ENCODE results near the gene ZNF609. TPM values are rescaled to one million over a fixed set of nuclear protein-coding genes. Genes with fewer than 3 reads are reported as not detected.

The ZNF609 gene
- total and polyA plus RNA-seq, 2 experiments from 2014 or later = 12.5 to 23.0 TPM

DNA sequence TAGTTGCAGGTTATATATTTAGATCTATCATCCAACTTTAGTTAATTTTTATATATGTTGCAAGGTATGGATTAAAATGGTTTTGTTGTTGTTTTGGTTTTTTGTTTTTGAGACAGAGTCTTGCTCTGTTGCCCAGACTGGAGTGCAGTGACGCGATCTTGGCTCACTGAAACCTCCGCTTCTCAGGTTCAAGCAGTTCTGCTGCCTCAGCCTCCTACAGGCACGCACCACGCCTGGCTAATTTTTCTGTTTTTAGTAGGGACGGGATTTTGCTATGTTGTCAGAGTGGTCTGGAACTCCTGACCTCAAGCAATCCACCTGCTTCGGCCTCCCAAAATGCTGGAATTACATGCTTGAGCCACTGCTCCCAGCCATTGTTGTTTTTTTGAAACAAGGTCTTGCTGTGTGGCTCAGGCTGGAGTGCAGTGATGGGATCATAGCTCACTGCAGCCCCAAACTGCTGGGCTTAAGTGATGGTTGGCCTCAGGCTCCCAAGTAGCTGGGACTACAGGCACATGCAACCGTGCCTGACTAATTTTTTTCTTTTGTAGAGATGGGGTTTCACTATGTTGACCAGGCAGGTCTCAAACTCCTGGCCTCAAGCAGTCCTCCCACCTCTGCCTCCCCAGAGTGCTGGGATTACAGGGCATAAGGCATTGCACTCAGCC is 92.0 kb downstream of the ZNF609 start:
- DNase-seq (ENCODE audit: low spot score) = no peak
- whole genome bisulfite sequencing (ENCODE audit: low lambda C conversion rate, missing lambda C conversion rate) = 95% methylated on average over 8 of the region's 8 CpGs
- H3K9me2 ChIP-seq (replicated peaks; ENCODE audit: insufficient read depth) = no peaks in the 10 kb centered on the region
- no peak overlapping the region for H2AFZ ChIP-seq
- no peak overlapping the region for H3K4me2 ChIP-seq
- no peaks in the 10 kb centered on the region for H3K27me3 ChIP-seq
- no peaks in the 10 kb centered on the region for H3K9me3 ChIP-seq (ENCODE audit: low read depth)
- no peaks in the 10 kb centered on the region for H3K36me3 ChIP-seq (replicated peaks; ENCODE audit: insufficient read depth, low read depth)
- TF ChIP-seq EZH2 (IDR thresholded peaks at IDR 0.05; ENCODE audit: borderline replicate concordance) = no peak
- TF ChIP-seq EZH2phosphoT487 (IDR thresholded peaks at IDR 0.05; ENCODE audit: low read depth, severe bottlenecking, unreplicated experiment) = no peak
- TF ChIP-seq, protein P1, sequence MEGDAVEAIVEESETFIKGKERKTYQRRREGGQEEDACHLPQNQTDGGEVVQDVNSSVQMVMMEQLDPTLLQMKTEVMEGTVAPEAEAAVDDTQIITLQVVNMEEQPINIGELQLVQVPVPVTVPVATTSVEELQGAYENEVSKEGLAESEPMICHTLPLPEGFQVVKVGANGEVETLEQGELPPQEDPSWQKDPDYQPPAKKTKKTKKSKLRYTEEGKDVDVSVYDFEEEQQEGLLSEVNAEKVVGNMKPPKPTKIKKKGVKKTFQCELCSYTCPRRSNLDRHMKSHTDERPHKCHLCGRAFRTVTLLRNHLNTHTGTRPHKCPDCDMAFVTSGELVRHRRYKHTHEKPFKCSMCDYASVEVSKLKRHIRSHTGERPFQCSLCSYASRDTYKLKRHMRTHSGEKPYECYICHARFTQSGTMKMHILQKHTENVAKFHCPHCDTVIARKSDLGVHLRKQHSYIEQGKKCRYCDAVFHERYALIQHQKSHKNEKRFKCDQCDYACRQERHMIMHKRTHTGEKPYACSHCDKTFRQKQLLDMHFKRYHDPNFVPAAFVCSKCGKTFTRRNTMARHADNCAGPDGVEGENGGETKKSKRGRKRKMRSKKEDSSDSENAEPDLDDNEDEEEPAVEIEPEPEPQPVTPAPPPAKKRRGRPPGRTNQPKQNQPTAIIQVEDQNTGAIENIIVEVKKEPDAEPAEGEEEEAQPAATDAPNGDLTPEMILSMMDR (IDR thresholded peaks at IDR 0.05; ENCODE audit: poor library complexity) = no peak
- no peaks in the 10 kb centered on the region for H3K4me1 ChIP-seq (ENCODE audit: insufficient read depth)
- no peak overlapping the region for H3K4me3 ChIP-seq
- no peak overlapping the region for H3K27ac ChIP-seq
- peaks cover 26% of the 10 kb centered on the region for H4K20me1 ChIP-seq (ENCODE audit: insufficient read depth, poor library complexity, severe bottlenecking)
- H3K79me2 ChIP-seq = peaks cover 98% of the 10 kb centered on the region

DNA sequence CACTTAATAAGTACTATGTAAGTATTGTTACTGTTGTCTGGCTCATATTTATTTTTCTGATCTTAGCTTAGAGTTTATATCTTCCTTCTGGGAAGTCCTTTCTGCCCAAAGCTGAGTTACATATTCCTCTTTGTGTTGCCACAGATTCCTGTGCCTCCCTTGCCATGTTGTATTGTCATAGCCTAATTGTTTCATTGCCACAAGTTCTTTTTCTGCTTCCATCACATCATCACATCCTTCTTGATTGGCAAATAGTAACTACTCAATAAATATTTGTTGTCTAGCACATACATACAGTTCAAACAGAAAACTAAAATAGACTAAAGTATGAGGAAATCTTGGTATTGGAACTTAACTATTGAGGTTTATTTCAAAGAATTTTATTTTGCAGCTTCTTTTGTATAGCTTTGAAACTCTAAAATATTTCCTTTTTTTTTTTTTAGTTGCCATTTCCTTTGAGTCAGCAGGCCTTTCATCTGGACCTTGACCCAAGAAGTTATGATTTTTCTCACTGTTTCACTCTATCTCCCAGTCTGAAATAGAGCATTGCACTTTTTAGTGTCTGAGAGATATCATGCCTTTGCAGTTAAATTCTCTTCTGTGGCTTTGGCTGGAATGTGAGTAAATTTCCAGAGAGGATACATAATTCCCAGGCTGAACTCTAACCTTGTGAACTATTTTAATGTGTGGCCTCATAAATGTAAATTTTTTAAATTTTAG is 98.2 kb downstream of the ZNF609 start:
- H3K79me2 ChIP-seq = peaks cover 96% of the 10 kb centered on the region
- H3K9me3 ChIP-seq (ENCODE audit: low read depth) = no peaks in the 10 kb centered on the region
- peaks cover 14% of the 10 kb centered on the region for H3K4me1 ChIP-seq (ENCODE audit: insufficient read depth)
- DNase-seq (ENCODE audit: low spot score) = no peak
- peak overlapping the region; percentile 34 for H3K27ac ChIP-seq
- no peaks in the 10 kb centered on the region for H3K9me2 ChIP-seq (replicated peaks; ENCODE audit: insufficient read depth)
- no peak overlapping the region for H3K4me3 ChIP-seq
- no peaks in the 10 kb centered on the region for H3K27me3 ChIP-seq
- TF ChIP-seq, protein P1 (IDR thresholded peaks at IDR 0.05; ENCODE audit: poor library complexity) = no peak
- TF ChIP-seq EZH2 (IDR thresholded peaks at IDR 0.05; ENCODE audit: borderline replicate concordance) = no peak
- H4K20me1 ChIP-seq (ENCODE audit: insufficient read depth, poor library complexity, severe bottlenecking) = peaks cover 17% of the 10 kb centered on the region
- H3K4me2 ChIP-seq = peak overlapping the region; percentile 32
- no peaks in the 10 kb centered on the region for H3K36me3 ChIP-seq (replicated peaks; ENCODE audit: insufficient read depth, low read depth)
- H2AFZ ChIP-seq = no peak overlapping the region

DNA sequence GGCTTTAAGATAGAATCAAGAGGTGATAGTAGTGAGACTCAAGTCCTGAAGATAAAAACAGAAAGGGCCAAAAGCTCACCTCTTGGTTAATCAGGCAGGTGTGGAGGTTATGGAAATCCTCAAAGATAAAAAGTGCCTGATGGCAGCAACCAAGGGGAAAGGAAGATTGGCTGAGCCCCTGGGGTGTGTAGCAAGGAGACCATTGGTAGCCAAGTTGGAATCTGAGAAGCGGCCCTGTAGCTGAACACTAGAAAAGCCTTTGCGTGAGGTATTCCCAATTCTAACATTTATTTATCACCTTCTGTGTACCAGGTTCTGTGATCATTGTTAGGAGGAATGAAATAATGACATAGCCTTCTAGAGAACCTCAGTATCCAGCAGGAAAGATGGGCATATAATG is 98.9 kb downstream of the ZNF609 start:
- no peaks in the 10 kb centered on the region for H3K9me3 ChIP-seq (ENCODE audit: low read depth)
- no peak for DNase-seq (ENCODE audit: low spot score)
- WGBS (ENCODE audit: low lambda C conversion rate, missing lambda C conversion rate) = 98% methylated on average over 2 of the region's 2 CpGs
- peaks cover 96% of the 10 kb centered on the region for H3K79me2 ChIP-seq
- peaks cover 17% of the 10 kb centered on the region for H4K20me1 ChIP-seq (ENCODE audit: insufficient read depth, poor library complexity, severe bottlenecking)
- peak overlapping the region; percentile 34 for H3K27ac ChIP-seq
- H3K9me2 ChIP-seq (replicated peaks; ENCODE audit: insufficient read depth) = no peaks in the 10 kb centered on the region
- TF ChIP-seq, protein P1 (IDR thresholded peaks at IDR 0.05; ENCODE audit: poor library complexity) = no peak
- no peak for TF ChIP-seq EZH2 (IDR thresholded peaks at IDR 0.05; ENCODE audit: borderline replicate concordance)
- TF ChIP-seq EZH2phosphoT487 (IDR thresholded peaks at IDR 0.05; ENCODE audit: low read depth, severe bottlenecking, unreplicated experiment) = no peak
- H3K36me3 ChIP-seq (replicated peaks; ENCODE audit: insufficient read depth, low read depth) = no peaks in the 10 kb centered on the region
- H3K27me3 ChIP-seq = no peaks in the 10 kb centered on the region
- peak overlapping the region; percentile 32 for H3K4me2 ChIP-seq
- H2AFZ ChIP-seq = no peak overlapping the region
- peaks cover 14% of the 10 kb centered on the region for H3K4me1 ChIP-seq (ENCODE audit: insufficient read depth)
- H3K4me3 ChIP-seq = no peak overlapping the region
